Testis (tissue), 2 donors: ENCODE results near the gene MCTP1.

Experiments used
- CTCF ChIP-seq, 3 experiments: fragments of 450-650 bp in 2 of 3; fragments of 200-600 bp in 1 of 3; sonication (generic) in 1 of 3; IDR thresholded peaks; one replicate each; pipeline ENCODE4 v1.5.1; 2016 to 2019; ENCODE audit warnings: antibody characterized with exemption in 3 of 3, mild to moderate bottlenecking in 2 of 3, moderate library complexity in 1 of 3
- POLR2A ChIP-seq: fragments of 450-650 bp; IDR thresholded peaks from one replicate; pipeline ENCODE4 v1.6.1; 2017; ENCODE audit warnings: antibody characterized with exemption, mild to moderate bottlenecking, moderate library complexity

- TF ChIP-seq CTCF (IDR thresholded peaks at IDR 0.05): no peak
- no peak for TF ChIP-seq POLR2A
These were observed 544.6 kb downstream of the MCTP1 start for GRCh38 chr5:94740286-94740685.
